HG02885 (cell line): ENCODE data around the gene ADM2.
"Not testable (repeated sequence)": the region's sequence is repeated elsewhere in the genome, so short reads cannot be mapped to it uniquely, and the experiment has no call there.

ENCODE experiments used
- ATAC-seq: cut with Tn5 transposase; IDR thresholded peaks from one replicate; pipeline ENCODE4 v1.9.1; 2021; ENCODE audit warnings: mild to moderate bottlenecking; ENCODE audit not compliant: unreplicated experiment, poor library complexity

Gene ADM2

GRCh38 chr22:50504369-50505211 is 23.2 kb downstream of the ADM2 start:
- no peak for ATAC-seq

GRCh38 chr22:50505276-50505775 is 24.0 kb downstream of the ADM2 start:
- no peak for ATAC-seq

DNA sequence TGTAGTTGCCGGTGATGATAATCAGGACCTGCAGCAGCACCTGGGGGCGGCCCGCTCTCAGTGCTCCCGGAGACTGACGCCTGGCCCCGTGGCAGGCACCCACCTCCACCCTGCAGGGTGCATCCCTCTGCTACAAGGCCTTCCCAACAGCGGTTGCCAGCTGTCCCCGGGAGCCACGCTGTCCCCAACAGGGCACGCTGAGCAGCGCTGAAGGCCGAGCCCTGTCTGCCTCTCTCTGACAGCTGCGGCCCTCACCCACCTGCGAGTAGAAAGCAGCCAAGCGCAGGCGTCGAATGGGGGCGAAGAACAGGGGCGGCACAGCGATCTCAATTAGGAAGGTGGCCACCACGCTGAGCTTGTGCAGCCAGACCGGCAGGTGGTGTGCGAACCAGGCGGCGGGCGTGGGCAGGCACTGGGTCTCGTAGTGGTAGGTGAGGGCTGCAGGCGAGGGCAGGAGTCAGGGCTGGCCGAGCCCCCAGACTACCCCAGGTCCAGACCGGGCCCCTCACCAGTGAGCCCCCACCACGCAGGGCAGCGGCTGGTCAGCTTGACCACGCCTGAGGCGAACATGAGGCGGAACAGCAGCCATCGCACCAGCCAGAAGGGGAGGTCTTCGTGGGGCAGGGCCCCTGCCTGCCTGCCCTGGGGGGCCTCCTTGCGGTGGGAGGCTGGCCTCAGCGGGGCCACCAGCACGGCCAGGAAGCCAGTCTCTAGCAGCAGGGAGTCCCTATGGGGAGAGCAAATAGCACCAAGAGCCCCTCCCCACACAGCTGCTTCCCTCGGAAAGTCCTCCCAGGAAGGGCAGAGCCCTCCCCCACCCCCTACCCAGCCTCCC is 24.6 kb downstream of the ADM2 start:
- no peak for ATAC-seq

DNA sequence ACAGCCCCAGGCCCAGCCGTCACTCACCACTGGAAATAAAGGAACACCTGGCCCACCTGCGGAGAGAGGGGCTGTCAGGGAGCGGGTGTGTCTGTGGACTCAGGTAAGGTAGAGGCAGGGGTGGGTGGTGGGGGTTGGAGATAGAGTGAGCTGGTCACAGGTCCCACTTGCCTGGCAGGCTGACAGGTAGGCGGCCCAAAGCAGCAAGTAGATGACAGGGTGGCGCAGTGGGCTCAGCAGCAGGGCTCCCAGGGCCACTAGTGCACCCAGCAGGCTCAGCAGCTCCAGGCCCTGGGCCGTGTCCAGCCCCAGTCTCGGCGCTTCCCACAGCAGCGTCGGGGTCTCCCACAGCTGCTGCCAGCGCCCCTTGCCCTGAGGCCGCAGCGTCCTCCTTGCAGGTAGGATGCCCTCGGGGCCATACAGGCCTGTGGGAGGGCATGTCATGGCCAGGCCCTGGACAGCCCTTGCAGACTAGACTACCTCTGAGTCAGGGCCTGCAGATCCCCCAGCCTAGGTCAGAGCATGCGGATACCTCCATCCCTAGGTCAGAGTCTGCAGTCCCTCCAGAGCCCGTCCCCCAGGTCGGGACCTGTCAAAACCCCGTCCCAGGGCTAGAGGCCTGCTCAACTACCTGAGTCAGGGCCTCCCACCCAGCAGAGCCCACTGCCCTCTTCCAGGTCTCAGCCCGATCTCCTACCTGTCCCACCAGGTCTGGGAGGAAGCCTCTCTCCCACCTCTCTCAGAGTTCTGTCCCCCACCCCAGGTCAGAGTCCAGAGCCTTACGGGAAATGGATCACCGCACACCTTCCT is 25.5 kb downstream of the ADM2 start:
- ATAC-seq, result peak; percentile 1

GRCh38 chr22:50507421-50507990 is 26.2 kb downstream of the ADM2 start, which contains the start of gene LMF2:
Gene LMF2, minus strand, starts transcription at chr22:50507702. Its CDS starts 27 bp downstream, at chr22:50507675.
- ATAC-seq, result peak; percentile 71

DNA sequence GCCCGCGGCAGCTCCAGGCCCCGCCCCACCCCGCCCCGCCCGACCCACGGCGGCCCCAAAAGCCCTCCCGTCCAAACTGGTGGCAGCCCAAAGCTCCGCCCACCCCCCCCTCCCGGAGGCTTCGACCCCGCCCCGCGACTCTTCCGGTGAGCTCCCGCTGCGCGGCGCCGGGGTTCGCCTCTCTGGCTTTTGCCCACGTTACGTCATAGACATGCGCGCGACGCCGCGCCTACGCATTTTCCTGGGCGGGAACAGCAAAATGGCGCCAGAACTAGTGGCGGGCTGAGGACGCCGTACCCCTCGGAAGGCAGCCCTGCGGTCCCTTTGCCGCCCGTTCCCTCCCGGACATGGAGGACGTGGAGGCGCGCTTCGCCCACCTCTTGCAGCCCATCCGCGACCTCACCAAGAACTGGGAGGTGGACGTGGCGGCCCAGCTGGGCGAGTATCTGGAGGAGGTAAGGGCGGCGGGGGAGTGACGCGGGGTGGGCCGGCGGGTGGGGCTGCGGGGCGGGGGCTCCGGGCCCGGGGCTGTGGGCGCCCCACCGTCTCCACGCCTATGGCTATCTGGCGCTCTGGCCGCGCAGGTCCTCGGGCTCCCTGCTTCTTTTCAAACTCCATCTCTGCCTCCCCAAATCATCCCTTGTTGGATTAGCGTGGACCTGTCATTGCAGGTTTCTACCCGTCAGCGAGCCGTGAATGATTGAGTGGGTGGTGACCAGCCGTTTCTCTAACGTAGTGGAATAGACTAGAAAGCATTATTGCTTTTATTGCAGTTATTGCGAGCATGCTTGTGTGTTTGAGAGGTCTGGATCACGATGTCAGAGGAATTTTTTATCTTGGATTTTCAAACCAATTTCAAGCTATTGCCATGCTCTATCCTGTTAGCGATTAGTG is 26.9 kb downstream of the ADM2 start, which contains the start of gene NCAPH2:
NCAPH2 (plus strand) TSS at position 234 of the 894 bp plus-strand sequence; CDS start at position 348, 114 bp downstream.
- peak; percentile 74 for ATAC-seq

DNA sequence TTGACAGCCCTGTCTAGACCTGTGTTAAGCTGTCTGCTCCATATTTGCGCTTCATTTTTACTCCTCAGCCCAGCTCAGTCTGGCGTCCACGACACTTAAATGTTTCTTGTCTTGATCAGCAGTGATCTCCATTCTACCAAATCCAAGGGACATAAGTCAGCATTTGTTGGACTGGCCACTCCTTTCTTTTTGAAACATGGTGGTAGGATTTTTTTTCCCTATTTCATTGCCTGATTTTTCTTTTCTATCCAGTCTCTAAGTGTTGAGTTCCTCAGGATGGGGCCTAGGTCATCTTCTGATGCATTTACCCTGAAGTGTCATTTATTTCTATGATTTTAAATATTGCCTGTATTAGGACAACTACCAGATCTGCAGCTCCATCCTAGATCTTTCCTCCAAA is 27.6 kb downstream of the ADM2 start:
- ATAC-seq, result no peak

DNA sequence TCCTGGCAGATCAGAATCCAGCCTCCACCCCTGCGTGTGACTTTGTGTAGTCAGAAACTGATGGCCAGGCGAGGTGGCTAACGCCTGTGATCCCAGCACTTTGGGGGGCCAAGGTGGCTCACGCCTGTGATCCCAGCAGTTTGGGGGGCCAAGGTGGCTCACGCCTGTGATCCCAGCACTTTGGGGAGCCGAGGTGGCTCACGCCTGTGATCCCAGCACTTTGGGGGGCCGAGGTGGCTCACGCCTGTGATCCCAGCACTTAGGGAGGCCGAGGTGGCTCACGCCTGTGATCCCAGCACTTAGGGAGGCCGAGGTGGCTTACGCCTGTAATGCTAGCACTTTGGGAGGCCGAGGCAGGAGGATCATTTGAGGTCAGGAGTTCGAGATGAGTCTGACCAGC is 31.8 kb downstream of the ADM2 start:
- ATAC-seq, result no peak

DNA sequence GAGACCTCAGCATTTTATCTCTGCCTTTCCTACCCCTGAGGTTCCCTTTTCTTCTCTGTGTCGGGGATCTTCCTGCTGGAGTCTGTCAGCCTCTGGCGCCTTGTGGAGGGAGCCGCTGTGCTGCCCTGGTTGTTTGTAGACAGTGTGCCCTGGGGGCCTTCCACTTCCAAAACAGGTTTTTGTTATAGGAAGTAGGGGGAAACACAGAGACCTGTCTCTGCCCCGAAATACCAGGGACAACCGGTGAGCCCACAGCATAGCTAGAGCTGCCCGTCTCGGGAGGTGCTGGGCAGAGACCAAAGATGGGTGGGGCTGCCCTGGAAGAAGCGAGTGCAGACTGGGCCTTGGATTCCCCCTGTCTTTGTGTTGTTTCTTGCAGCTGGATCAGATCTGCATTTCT is 34.7 kb downstream of the ADM2 start:
- no peak for ATAC-seq

GRCh38 chr22:50516891-50517290 is 35.5 kb downstream of the ADM2 start:
- ATAC-seq, result no peak

GRCh38 chr22:50517495-50518260 is 36.3 kb downstream of the ADM2 start:
- no peak for ATAC-seq

- no peak for ATAC-seq
Measured at GRCh38 chr22:50518606-50519005, 37.3 kb downstream of the ADM2 start.

DNA sequence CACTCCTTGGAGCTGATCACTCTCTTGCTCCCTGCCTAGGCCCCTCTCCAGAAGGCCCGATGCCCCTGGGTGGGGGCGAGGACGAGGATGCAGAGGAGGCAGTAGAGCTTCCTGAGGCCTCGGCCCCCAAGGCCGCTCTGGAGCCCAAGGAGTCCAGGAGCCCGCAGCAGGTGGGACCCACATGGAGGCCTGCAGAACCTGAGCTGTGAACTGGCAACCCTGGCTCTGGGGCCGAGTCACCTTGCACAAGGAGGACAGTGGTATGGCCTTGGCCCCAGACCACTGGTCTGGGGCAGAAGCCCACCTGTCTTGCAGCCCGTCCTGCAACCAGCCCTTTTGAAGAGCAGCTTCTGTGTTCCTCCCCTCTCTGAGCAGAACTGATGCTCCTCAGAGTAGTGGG is 37.8 kb downstream of the ADM2 start:
- no peak for ATAC-seq

- not testable (repeated sequence) for ATAC-seq
Measured at GRCh38 chr22:50520184-50520583, 38.8 kb downstream of the ADM2 start.

DNA sequence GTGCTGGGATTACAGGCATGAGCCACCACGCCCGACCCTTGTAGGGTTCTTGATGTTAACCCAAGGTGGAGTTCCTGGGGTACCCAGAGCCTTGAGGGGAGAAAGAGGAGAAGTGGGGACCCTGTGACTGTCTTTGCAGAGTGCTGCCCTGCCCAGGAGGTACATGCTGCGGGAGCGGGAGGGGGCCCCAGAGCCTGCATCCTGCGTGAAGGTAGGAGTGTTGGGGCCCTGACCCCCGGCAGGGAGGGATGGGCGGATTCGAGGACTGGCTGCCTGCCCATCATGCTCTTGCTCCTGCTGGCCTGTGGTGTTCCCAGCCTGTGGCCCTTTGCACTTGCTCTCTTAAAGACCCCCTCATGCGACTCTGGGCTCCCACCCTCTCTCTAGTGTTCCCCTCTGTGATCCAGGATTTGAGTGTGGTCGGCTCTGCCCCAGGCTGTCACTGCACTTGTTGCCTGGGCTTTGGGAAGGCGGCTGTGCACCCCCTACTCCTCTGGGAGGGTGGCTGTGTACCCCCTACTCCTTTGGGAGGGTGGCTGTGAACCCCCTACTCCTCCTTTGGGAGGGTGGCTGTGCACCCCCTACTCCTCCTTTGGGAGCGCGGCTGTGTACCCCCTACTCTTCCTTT is 39.6 kb downstream of the ADM2 start:
- no peak for ATAC-seq

- no peak for ATAC-seq
Measured at GRCh38 chr22:50521710-50522109, 40.4 kb downstream of the ADM2 start.

GRCh38 chr22:50522208-50522805 is 41.0 kb downstream of the ADM2 start:
- no peak for ATAC-seq
